Thyroid gland (tissue), 4 donors: ENCODE results near the gene PCYT1B. TPM values are rescaled to one million over a fixed set of nuclear protein-coding genes. Genes with fewer than 3 reads are reported as not detected.

Experiments used
- DNase-seq, 2 donors: peaks; one replicate each; pipeline ENCODE4 v3.0.0-alpha.2; 2019
- H3K27ac ChIP-seq, 3 donors: fragments of 200-600 bp; sonication (generic); 1 replicate in 2 of 3; 2 replicates in 1 of 3; pipeline ENCODE4 v1.5.1; 2016 to 2019; ENCODE audit warnings: mild to moderate bottlenecking in 1 of 3, moderate library complexity in 1 of 3
- H3K27me3 ChIP-seq: fragments of 200-600 bp; sonication (generic); one replicate; pipeline ENCODE4 v1.5.1; 2019
- H3K36me3 ChIP-seq, 2 donors: fragments of 200-600 bp; sonication (generic); one replicate each; pipeline ENCODE4 v1.5.1; 2016 to 2019
- H3K4me1 ChIP-seq, 2 donors: fragments of 200-600 bp; sonication (generic); one replicate each; pipeline ENCODE4 v1.5.1; 2017 to 2019
- H3K4me3 ChIP-seq, 3 donors: fragments of 200-600 bp; sonication (generic); replicated peaks in 1 of 3; 1 replicate in 2 of 3; 2 replicates in 1 of 3; pipeline ENCODE4 v1.5.1; 2016; ENCODE audit warnings: mild to moderate bottlenecking in 1 of 3
- H3K9me3 ChIP-seq: fragments of 200-600 bp; sonication (generic); one replicate; pipeline ENCODE4 v1.5.1; 2017
- POLR2A ChIP-seq, 2 donors: fragments of 450-650 bp; IDR thresholded peaks; one replicate each; pipeline ENCODE4 v1.6.1; 2017; ENCODE audit warnings: antibody characterized with exemption in 2 of 2, mild to moderate bottlenecking in 2 of 2, moderate library complexity in 1 of 2
- WGBS, 2 donors: methylation state at CpG; one replicate each; pipeline ENCODE4 v1.1.5; 2017; 5-methylcytosine and 5-hydroxymethylcytosine counted together
- intact Hi-C: fragments of 100-400 bp; cut with DNase I; formaldehyde crosslinking; loops from one replicate; pipeline ENCODE4 v1.15.1; 2023
- total RNA-seq, 4 donors: library from RNA; depleted of rRNA; stranded (reverse); fragments of >200 nt; gene quantifications; one replicate each; pipeline ENCODE4 v1.2.3, GENCODE V29; 2016
- TF ChIP-seq, protein P1 (sequence below), 6 experiments: fragments of 200-600 bp in 3 of 6; fragments of 450-650 bp in 3 of 6; sonication (generic) in 3 of 6; IDR thresholded peaks; one replicate each; pipeline ENCODE4 v1.5.1; 2016 to 2019; ENCODE audit warnings: antibody characterized with exemption in 6 of 6, mild to moderate bottlenecking in 2 of 6, inconsistent platforms in 1 of 6, moderate library complexity in 1 of 6

The PCYT1B gene
- under 1 TPM in 1 of 4 donors, not detected in 3; 0.13 TPM for total RNA-seq

DNA sequence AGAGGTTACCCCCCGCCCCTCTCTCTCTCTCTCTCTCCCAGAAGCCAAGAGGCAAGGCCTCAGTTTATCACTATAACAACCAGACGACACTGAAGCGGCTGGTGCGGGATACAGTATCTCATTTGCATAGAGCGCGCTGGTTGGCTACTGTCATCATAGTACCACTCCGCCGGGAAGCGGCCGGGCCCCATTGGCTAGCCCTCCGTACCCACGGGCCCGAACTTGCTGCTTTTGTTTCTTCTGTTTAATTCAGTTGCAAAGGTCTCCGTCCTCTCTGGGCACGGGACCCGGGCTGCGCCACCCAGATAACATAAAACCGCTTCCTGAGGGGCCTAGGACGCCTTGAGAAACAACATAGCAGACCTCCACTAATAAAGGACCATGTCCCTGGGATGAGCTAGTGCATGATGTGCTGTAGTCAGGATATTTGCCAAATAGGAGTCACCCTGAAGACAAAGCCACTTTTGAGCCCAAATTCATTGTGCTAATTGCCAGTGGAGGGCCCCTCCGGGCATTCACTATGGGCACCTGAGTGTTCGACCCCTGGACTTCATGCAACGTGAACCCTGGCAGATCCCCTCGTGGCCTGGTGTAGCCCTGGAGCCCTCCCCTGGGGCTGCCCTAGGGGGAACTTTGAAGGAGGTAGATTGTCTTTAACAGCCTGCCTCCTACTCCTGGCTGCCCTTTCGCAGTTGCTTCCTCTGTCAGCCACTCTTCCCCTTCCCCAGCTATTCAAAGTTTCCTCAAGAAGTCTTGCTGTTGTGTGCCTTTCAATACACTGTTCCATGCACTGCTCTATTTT is at the start of gene PCYT1B:
PCYT1B (minus strand) TSS at position 91 of the 802 bp plus-strand sequence. CDS start 242 bp downstream, outside the sequence.
- peak; percentile 8 to 17 for DNase-seq
- Histone ChIP-seq H3K4me1 (no peaks in the 10 kb centered on the region), H3K27me3 (no peaks in the 10 kb centered on the region), H3K36me3 (no peaks in the 10 kb centered on the region), H3K4me3 (no peak within 1 kb of the TSS), H3K27ac (no peak within 1 kb of the TSS), H3K9me3 (no peaks in the 10 kb centered on the region)
- 12 to 15% methylated on average over 14 to 20 of the region's 24 CpGs for WGBS, 2 donors
- TF ChIP-seq, protein P1, sequence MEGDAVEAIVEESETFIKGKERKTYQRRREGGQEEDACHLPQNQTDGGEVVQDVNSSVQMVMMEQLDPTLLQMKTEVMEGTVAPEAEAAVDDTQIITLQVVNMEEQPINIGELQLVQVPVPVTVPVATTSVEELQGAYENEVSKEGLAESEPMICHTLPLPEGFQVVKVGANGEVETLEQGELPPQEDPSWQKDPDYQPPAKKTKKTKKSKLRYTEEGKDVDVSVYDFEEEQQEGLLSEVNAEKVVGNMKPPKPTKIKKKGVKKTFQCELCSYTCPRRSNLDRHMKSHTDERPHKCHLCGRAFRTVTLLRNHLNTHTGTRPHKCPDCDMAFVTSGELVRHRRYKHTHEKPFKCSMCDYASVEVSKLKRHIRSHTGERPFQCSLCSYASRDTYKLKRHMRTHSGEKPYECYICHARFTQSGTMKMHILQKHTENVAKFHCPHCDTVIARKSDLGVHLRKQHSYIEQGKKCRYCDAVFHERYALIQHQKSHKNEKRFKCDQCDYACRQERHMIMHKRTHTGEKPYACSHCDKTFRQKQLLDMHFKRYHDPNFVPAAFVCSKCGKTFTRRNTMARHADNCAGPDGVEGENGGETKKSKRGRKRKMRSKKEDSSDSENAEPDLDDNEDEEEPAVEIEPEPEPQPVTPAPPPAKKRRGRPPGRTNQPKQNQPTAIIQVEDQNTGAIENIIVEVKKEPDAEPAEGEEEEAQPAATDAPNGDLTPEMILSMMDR (IDR thresholded peaks at IDR 0.05): no peak
- TF ChIP-seq POLR2A (IDR thresholded peaks at IDR 0.05): no peak
- intact Hi-C loops: no loop called here

DNA sequence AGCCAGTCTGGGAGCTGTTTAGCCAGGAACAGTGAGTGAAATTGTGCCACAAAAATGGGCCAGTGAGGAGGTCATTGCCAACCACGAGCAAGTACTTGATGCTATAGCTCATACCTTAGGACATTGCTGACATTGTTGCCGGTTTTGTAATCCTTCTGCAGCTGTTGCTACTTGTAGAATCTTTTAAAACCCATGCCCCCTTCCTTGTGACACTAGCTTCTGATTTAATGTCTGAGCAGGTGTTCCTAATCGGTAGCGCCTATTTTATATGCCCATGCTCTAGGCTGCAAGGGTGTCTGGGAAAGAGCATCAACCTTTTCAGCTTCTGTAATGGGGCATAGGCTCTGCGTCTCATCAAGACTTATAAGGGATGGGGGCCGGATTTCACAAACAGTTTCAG is 49.1 kb upstream of the PCYT1B start:
- Histone ChIP-seq H3K27ac (no peak overlapping the region), H3K4me1 (peaks cover 0 to 3% of the 10 kb centered on the region in 2 donors), H3K36me3 (no peaks in the 10 kb centered on the region), H3K27me3 (no peaks in the 10 kb centered on the region), H3K9me3 (no peaks in the 10 kb centered on the region), H3K4me3 (no peak overlapping the region)
- intact Hi-C loops: loop anchor here (10.0 kb wide), 1 partner anchor 301 kb away; no protein-coding TSS in a partner anchor
- WGBS, 2 donors: 81 to 97% methylated on average over 4 to 6 of the region's 6 CpGs
- DNase-seq: no peak
- TF ChIP-seq, protein P1 (IDR thresholded peaks at IDR 0.05): no peak

DNA sequence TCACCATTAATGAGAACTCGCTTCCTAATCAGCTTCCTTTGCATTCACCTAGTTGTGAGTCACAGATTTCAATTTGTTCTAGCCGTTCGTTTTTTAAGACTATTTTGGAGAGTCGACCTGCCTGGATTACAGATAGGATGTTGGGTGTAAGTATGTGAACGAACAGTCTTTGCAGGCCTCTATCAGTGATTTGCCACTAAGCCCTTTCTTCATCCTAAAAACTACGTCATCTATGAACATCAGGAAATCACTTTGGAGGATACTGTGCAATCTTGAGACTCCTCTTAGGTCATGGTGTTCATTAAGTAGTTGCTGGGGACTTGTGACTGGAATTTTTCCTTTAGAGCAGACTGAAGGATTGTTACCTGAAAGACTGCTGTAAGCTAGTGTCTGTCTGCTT is 47.7 kb upstream of the PCYT1B start:
- no peak overlapping the region for H3K4me3 ChIP-seq
- no peaks in the 10 kb centered on the region for H3K27me3 ChIP-seq
- DNase-seq: no peak
- no peaks in the 10 kb centered on the region for H3K36me3 ChIP-seq
- 27 to 52% methylated on average over 6 of the region's 6 CpGs for WGBS, 2 donors
- no peak overlapping the region for H3K27ac ChIP-seq
- H3K9me3 ChIP-seq: no peaks in the 10 kb centered on the region
- peaks cover 0 to 3% of the 10 kb centered on the region in 2 donors for H3K4me1 ChIP-seq
- intact Hi-C loops: loop anchor here (10.0 kb wide), 1 partner anchor 300 kb away; no protein-coding TSS in a partner anchor
- TF ChIP-seq, protein P1 (IDR thresholded peaks at IDR 0.05): no peak
- no peak for TF ChIP-seq POLR2A (IDR thresholded peaks at IDR 0.05)

DNA sequence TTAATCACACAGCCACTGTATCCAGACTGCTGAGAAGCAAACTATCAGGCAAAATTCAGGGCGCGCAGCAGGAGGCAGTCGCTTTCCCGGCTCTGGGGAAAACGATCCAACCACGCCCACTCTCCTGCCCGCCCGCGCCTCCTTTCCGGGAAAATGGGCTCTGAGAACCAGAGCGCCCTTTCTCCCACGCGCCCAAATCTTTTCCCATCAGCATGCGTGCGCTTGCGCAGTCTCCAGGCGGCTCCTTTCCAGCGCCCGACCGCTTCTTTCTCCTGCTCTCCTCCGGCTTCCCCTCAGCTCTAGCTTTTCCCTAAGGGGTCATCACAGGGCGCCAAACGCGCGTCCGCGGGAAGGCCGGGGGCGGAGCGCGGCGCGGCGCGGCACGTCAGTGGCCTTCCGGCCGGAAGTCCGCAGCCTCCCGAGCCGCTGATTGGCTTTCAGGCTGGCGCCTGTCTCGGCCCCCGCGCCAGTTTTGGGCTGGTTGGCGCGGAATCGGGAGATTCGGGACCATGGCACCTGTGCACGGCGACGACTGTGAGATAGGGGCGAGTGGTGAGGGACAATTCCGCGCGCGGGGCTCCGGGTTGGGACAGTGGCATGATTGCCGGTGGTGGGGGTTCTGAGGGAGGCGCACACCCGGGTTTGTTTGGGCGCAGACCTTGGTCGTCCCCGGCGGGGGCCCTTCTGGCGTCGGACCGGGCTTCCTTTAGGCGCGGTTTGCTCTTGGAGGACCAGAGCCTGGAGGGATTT is 46.5 kb upstream of the PCYT1B start, which contains the start of gene POLA1:
POLA1 (plus strand) TSS at position 466 of the 750 bp plus-strand sequence; CDS start at position 510, 44 bp downstream.
- Histone ChIP-seq H3K27me3 (no peaks in the 10 kb centered on the region), H3K9me3 (no peaks in the 10 kb centered on the region), H3K4me1 (peaks cover 0 to 3% of the 10 kb centered on the region in 2 donors), H3K36me3 (no peaks in the 10 kb centered on the region), H3K27ac (peak within 1 kb of the TSS in 2 of 3 donors; percentile 46 to 49), H3K4me3 (peak within 1 kb of the TSS in 2 of 3 donors; percentile 27 to 58)
- intact Hi-C loops: loop anchor here (10.0 kb wide), 1 partner anchor 299 kb away; no protein-coding TSS in a partner anchor
- 0 to 2% methylated on average over 10 to 19 of the region's 70 CpGs for WGBS, 2 donors
- peak; percentile 91 to 93 for DNase-seq
- TF ChIP-seq POLR2A (IDR thresholded peaks at IDR 0.05): no peak
- TF ChIP-seq, protein P1 (IDR thresholded peaks at IDR 0.05): peak in 1 of 6 experiments; percentile 25
